DND-41 (cell line): ENCODE results near the gene WDR72.

Source experiments
- CTCF ChIP-seq: IDR thresholded peaks from 2 replicates; pipeline ENCODE4 v1.5.1; 2012; ENCODE audit warnings: borderline replicate concordance, low read length, moderate library complexity, mild to moderate bottlenecking; ENCODE audit not compliant: poor library complexity, severe bottlenecking; ENCODE audit errors: extremely low read depth
- EZH2 ChIP-seq: IDR thresholded peaks from 3 replicates; pipeline ENCODE4 v1.6.1; 2012; ENCODE audit warnings: borderline replicate concordance, low read depth, mild to moderate bottlenecking, moderate library complexity, low read length, inconsistent platforms; ENCODE audit not compliant: severe bottlenecking

- TF ChIP-seq CTCF (no peak), EZH2 (no peak)
Measured at GRCh38 chr15:53527996-53528395, 231.5 kb downstream of the WDR72 start.
